Uterus (tissue), 4 donors: ENCODE results near the gene ACSS1. TPM values are rescaled to one million over a fixed set of nuclear protein-coding genes. Genes with fewer than 3 reads are reported as not detected.

Experiments
- DNase-seq, 2 donors: peaks; one replicate each; pipeline ENCODE4 v3.0.0-alpha.2; 2019 to 2020
- H3K27ac ChIP-seq, 2 donors: fragments of 200-600 bp; sonication (generic); 1 replicate in 1 of 2; 2 replicates in 1 of 2; pipeline ENCODE4 v1.5.1; 2016 to 2018
- H3K27me3 ChIP-seq, 2 donors: fragments of 200-600 bp; sonication (generic); one replicate each; pipeline ENCODE4 v1.5.1; 2018 to 2019; ENCODE audit warnings: control low read depth in 1 of 2
- H3K36me3 ChIP-seq, 2 donors: fragments of 200-600 bp; sonication (generic); one replicate each; pipeline ENCODE4 v1.5.1; 2019; ENCODE audit warnings: control low read depth in 1 of 2
- H3K4me1 ChIP-seq, 2 donors: fragments of 200-600 bp; sonication (generic); one replicate each; pipeline ENCODE4 v1.5.1; 2018 to 2019; ENCODE audit warnings: control low read depth in 1 of 2
- H3K4me3 ChIP-seq, 2 donors: fragments of 200-600 bp; sonication (generic); 1 replicate in 1 of 2; 2 replicates in 1 of 2; pipeline ENCODE4 v1.5.1; 2018 to 2019; ENCODE audit warnings: mild to moderate bottlenecking in 1 of 2
- H3K9me3 ChIP-seq, 2 donors: fragments of 200-600 bp; sonication (generic); one replicate each; pipeline ENCODE4 v1.5.1; 2019; ENCODE audit warnings: control low read depth in 1 of 2
- CTCF ChIP-seq, 4 experiments: fragments of 200-600 bp in 2 of 4; fragments of 450-650 bp in 2 of 4; sonication (generic) in 2 of 4; IDR thresholded peaks; one replicate each; pipeline ENCODE4 v1.5.1; 2016 to 2019; ENCODE audit warnings: antibody characterized with exemption in 4 of 4, mild to moderate bottlenecking in 2 of 4, moderate library complexity in 1 of 4
- POLR2A ChIP-seq, 2 donors: fragments of 450-650 bp; IDR thresholded peaks; one replicate each; pipeline ENCODE4 v1.6.1; 2016; ENCODE audit warnings: antibody characterized with exemption in 2 of 2, mild to moderate bottlenecking in 1 of 2, moderate library complexity in 1 of 2
- intact Hi-C: fragments of 100-400 bp; cut with DNase I; formaldehyde crosslinking; loops from one replicate; pipeline ENCODE4 v1.15.1; 2023; ENCODE audit warnings: low total_unique reads
- total RNA-seq, 4 donors: library from RNA; depleted of rRNA in 3 of 4; stranded (reverse); fragments of >200 nt in 3 of 4; gene quantifications; one replicate each; pipeline versions ENCODE4 v1.1.0 to v1.2.4, GENCODE V29; 2014 to 2023
- donor health status: DM: yes; HTN: yes; CAD: no.

Gene ACSS1
- total RNA-seq, 4 donors from 2014 or later: 11.8 to 35.1 (median 23.1) TPM

GRCh38 chr20:25058847-25059810 is 1.2 kb upstream of the ACSS1 start:
- Histone ChIP-seq H3K4me1 (peaks cover 19 to 22% of the 10 kb centered on the region in 2 donors), H3K27me3 (no peaks in the 10 kb centered on the region), H3K4me3 (peak overlapping the region; percentile 63 to 95), H3K9me3 (no peaks in the 10 kb centered on the region), H3K27ac (peak overlapping the region; percentile 90 to 94), H3K36me3 (no peaks in the 10 kb centered on the region)
- TF ChIP-seq POLR2A (IDR thresholded peaks at IDR 0.05) (no peak), CTCF (IDR thresholded peaks at IDR 0.05) (peak in 1 of 4 experiments; percentile 12)
- peak; percentile 57 to 65 for DNase-seq
- intact Hi-C loops: no loop called here

DNA sequence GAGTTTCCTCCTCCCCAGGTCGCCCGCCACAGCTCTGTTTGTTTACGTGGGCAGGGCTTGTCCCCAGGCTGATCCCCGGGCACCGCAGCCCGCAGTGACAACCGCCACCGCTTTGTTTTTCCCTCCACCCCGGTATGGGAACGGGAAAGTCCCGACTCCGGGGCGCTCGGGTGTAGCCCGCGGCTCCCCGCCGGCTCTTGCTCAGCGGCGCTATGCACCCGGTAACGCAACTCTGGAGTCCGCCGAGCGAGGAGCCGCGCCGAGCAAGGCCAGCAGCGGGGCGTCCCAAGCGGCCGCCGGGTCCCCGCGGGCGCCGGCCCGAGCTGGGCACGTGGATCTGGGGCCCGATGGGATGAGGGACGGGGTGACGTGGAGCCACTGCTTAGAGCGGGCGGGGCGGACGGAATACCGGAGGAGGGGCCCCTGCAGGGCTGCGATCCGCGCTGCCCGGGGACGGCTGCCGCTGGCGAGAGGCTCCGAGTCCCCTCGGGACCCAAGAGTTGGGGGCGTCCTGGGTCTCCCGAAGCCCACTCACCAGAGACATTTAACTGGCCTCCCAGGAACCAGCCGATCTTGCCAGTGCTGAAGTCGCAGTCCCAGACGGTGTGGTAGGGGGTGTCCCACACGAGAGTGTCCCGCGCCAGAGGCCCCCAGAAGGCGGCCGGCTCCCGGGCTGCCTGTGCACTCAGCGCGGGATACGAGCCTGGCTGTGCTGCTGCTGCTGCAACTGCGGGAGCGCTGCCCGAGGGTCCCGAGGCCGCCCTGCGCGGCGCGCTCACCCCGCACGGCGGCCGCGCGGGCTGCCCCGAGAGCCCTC is 497 bp downstream of the ACSS1 start:
- TF ChIP-seq POLR2A (IDR thresholded peaks at IDR 0.05) (peak; percentile 22 to 61), CTCF (IDR thresholded peaks at IDR 0.05) (no peak)
- Histone ChIP-seq H3K9me3 (no peaks in the 10 kb centered on the region), H3K27me3 (no peaks in the 10 kb centered on the region), H3K4me1 (peaks cover 31 to 32% of the 10 kb centered on the region in 2 donors), H3K4me3 (peak overlapping the region; percentile 63 to 95), H3K36me3 (no peaks in the 10 kb centered on the region), H3K27ac (peak overlapping the region; percentile 90 to 94)
- intact Hi-C loops: no loop called here
- DNase-seq: peak; percentile 65 to 68

DNA sequence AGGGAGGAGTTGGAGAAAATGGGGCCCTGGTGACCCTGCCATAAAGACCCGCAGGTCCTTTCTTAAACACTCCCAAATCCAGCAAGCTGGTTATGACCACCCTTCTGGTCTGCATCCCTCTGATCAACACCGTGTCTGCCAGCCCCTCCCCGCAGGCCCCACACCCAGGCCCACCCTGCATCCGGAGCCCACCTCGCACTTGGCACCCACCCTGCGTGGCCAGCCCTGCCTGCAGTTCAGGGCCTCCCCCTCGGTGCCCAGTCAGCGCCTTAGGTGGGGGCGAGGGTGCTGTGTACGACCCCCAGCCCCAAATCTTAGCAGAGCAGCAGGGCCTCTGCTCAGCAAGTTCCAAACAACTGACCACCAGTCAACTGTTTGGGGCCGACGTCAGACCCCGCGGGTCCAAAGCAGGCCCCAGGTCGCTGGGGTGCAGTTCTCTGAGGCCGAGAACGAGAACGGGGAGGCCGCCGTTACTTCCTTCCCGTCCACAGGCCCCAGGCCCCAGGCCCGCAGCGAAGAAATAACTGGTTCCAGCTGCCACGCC is 1.2 kb downstream of the ACSS1 start:
- peak overlapping the region; percentile 63 to 95 for H3K4me3 ChIP-seq
- no peaks in the 10 kb centered on the region for H3K9me3 ChIP-seq
- peaks cover 31 to 37% of the 10 kb centered on the region in 2 donors for H3K4me1 ChIP-seq
- intact Hi-C loops: no loop called here
- peak overlapping the region; percentile 90 to 94 for H3K27ac ChIP-seq
- DNase-seq: peak in 1 of 2 donors; percentile 32
- no peak for TF ChIP-seq CTCF (IDR thresholded peaks at IDR 0.05)
- no peak for TF ChIP-seq POLR2A (IDR thresholded peaks at IDR 0.05)
- no peaks in the 10 kb centered on the region for H3K36me3 ChIP-seq
- H3K27me3 ChIP-seq: no peaks in the 10 kb centered on the region

GRCh38 chr20:25055711-25056495 is 2.0 kb downstream of the ACSS1 start:
- H3K27me3 ChIP-seq: no peaks in the 10 kb centered on the region
- no peak for TF ChIP-seq POLR2A (IDR thresholded peaks at IDR 0.05)
- H3K4me1 ChIP-seq: peaks cover 31 to 37% of the 10 kb centered on the region in 2 donors
- peak overlapping the region; percentile 90 to 94 for H3K27ac ChIP-seq
- no peak overlapping the region for H3K4me3 ChIP-seq
- no peaks in the 10 kb centered on the region for H3K9me3 ChIP-seq
- peak in 1 of 2 donors; percentile 13 for DNase-seq
- H3K36me3 ChIP-seq: no peaks in the 10 kb centered on the region
- intact Hi-C loops: no loop called here
